ENCODE measurements around the gene TP53BP2. TPM values are rescaled to one million over a fixed set of nuclear protein-coding genes. Genes with fewer than 3 reads are reported as not detected.
A peak's percentile ranks its signal among the peaks of the same experiment; 100 is the strongest.

TP53BP2 gene
- total and polyA plus RNA-seq, 2 experiments from 2014 or later = 9.2 to 18.2 TPM

DNA sequence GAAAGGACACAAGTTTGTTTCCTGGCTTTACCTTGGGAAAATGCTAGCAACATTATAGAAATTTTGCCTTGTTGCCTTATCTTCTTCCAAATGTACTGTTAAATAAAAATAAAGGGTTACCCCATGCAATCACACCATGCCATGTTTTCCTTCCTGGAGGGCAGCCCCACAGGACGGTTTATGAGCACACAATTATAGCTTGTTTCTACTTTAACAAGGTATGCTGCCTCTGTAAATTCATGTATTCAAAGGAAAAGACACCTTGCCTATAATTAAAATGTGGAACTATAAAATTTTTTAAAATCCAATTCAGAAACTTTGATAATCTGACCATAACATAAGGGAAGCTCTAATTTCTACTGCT lies 70.1 kb downstream of the TP53BP2 start:
- Histone ChIP-seq H3K9ac (no peak overlapping the region), H3K4me1 (ENCODE audit: insufficient read depth) (peaks cover 51% of the 10 kb centered on the region), H3K4me2 (ENCODE audit: unreplicated experiment) (peak overlapping the region; percentile 16), H3K9me2 (ENCODE audit: insufficient read depth) (no peaks in the 10 kb centered on the region), H3K9me3 (ENCODE audit: low read depth) (no peaks in the 10 kb centered on the region), H3F3A (ENCODE audit: insufficient read depth) (peaks cover 73% of the 10 kb centered on the region), H3K36me3 (ENCODE audit: low read depth) (peaks cover 37% of the 10 kb centered on the region), H3K27me3 (replicated peaks; ENCODE audit: insufficient read depth) (no peaks in the 10 kb centered on the region), H3K4me3 (no peak overlapping the region), H3K27ac (peak overlapping the region; percentile 40), H3K79me2 (ENCODE audit: insufficient read depth) (0 out of 2 replicates have a peak, but pooled peaks cover 5% of the 10 kb centered on the region), H2AFZ (no peak overlapping the region), H4K20me1 (ENCODE audit: insufficient read depth) (no peaks in the 10 kb centered on the region)
- TF ChIP-seq EZH2phosphoT487 (IDR thresholded peaks at IDR 0.05; ENCODE audit: insufficient read depth, low read depth) (no peak), EZH2 (IDR thresholded peaks at IDR 0.05; ENCODE audit: insufficient read depth, poor library complexity, severe bottlenecking) (no peak)
- no peak for DNase-seq
- in situ Hi-C loops (cut with MboI) = no loop called here
- WGBS, 2 experiments (ENCODE audit: low coverage in 1 of 2, low lambda C conversion rate in 2 of 2, missing lambda C conversion rate in 2 of 2) = 98 to 100% methylated on average over 1 of the region's 1 CpG

DNA sequence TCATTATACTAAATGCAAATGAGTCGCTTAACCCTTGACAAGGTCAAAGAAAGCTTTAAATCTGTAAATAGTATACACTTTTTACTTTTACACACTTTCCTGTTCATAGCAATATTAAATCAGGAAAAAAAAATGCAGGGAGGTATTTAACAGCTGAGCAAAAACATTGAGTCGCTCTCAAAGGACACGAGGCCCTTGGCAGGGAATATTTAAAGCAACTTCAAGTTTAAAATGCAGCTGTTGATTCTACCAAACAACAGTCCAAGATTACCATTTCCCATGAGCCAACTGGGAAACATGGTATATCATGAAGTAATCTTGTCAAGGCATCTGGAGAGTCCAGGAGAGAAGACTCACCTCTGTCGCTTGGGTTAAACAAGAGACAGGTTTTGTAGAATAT lies 70.7 kb downstream of the TP53BP2 start:
- in situ Hi-C loops (cut with MboI) = no loop called here
- DNase-seq = peak; percentile 71
- Histone ChIP-seq H3K9me2 (ENCODE audit: insufficient read depth) (no peaks in the 10 kb centered on the region), H3K79me2 (ENCODE audit: insufficient read depth) (0 out of 2 replicates have a peak, but pooled peaks cover 5% of the 10 kb centered on the region), H3K9ac (peak overlapping the region; percentile 7; the same call in 1 of the 2 replicates), H3K27ac (peak overlapping the region; percentile 40), H3K4me2 (ENCODE audit: unreplicated experiment) (peak overlapping the region; percentile 12), H3K9me3 (ENCODE audit: low read depth) (no peaks in the 10 kb centered on the region), H3F3A (ENCODE audit: insufficient read depth) (peaks cover 75% of the 10 kb centered on the region), H3K4me1 (ENCODE audit: insufficient read depth) (peaks cover 56% of the 10 kb centered on the region), H3K27me3 (replicated peaks; ENCODE audit: insufficient read depth) (no peaks in the 10 kb centered on the region), H3K4me3 (no peak overlapping the region), H2AFZ (no peak overlapping the region), H4K20me1 (ENCODE audit: insufficient read depth) (no peaks in the 10 kb centered on the region), H3K36me3 (ENCODE audit: low read depth) (peaks cover 44% of the 10 kb centered on the region)
- no peak for TF ChIP-seq EZH2phosphoT487 (IDR thresholded peaks at IDR 0.05; ENCODE audit: insufficient read depth, low read depth)
- 63 to 65% methylated on average over 4 of the region's 4 CpGs for WGBS, 2 experiments (ENCODE audit: low coverage in 1 of 2, low lambda C conversion rate in 2 of 2, missing lambda C conversion rate in 2 of 2)

DNA sequence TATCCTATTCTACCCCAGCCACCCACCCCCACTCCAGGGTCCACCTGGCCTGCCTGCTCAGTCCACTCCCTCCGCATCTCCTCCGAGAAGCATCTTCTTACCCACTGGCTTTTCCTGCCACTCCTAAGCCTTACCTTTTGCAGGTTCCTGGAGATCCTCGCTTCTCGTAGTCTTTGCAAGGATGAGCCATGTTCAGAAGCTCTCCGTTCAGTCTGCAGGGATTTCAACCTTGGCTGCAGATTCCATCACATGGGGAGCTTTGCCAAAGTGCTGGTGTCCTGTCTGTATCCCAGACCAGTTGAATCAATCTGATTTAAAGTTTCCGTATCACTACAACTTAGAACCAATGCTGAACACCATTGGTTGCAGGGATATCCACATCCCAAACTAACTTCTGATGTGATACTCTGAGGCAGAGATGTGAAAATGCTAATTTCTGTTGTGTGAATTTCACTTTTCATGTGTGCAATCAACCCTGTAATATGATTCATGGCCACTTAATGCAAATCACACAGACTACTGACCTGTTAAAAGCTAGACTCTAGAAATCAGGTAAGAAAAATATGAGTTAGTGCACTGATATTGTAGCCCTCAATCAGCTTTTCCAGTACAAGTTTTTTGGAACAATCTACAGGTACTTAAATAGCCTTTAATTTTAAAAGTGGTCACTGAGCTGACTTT lies 71.5 kb downstream of the TP53BP2 start:
- no peak for DNase-seq
- Histone ChIP-seq H4K20me1 (ENCODE audit: insufficient read depth) (no peaks in the 10 kb centered on the region), H3K4me1 (ENCODE audit: insufficient read depth) (peaks cover 56% of the 10 kb centered on the region), H3K79me2 (ENCODE audit: insufficient read depth) (0 out of 2 replicates have a peak, but pooled peaks cover 5% of the 10 kb centered on the region), H3K4me3 (no peak overlapping the region), H3K9me3 (ENCODE audit: low read depth) (no peaks in the 10 kb centered on the region), H3K4me2 (ENCODE audit: unreplicated experiment) (peak overlapping the region; percentile 12), H3K27me3 (replicated peaks; ENCODE audit: insufficient read depth) (no peaks in the 10 kb centered on the region), H2AFZ (no peak overlapping the region), H3K9me2 (ENCODE audit: insufficient read depth) (no peaks in the 10 kb centered on the region), H3K9ac (peak overlapping the region; percentile 7; the same call in 1 of the 2 replicates), H3K27ac (peak overlapping the region; percentile 40; the same call in 1 of the 2 replicates), H3K36me3 (ENCODE audit: low read depth) (peaks cover 52% of the 10 kb centered on the region), H3F3A (ENCODE audit: insufficient read depth) (peaks cover 76% of the 10 kb centered on the region)
- in situ Hi-C loops (cut with MboI) = no loop called here
- TF ChIP-seq EZH2 (IDR thresholded peaks at IDR 0.05; ENCODE audit: insufficient read depth, poor library complexity, severe bottlenecking) (no peak), EZH2phosphoT487 (IDR thresholded peaks at IDR 0.05; ENCODE audit: insufficient read depth, low read depth) (no peak)
- 94 to 95% methylated on average over 6 of the region's 6 CpGs for WGBS, 2 experiments (ENCODE audit: low coverage in 1 of 2, low lambda C conversion rate in 2 of 2, missing lambda C conversion rate in 2 of 2)

DNA sequence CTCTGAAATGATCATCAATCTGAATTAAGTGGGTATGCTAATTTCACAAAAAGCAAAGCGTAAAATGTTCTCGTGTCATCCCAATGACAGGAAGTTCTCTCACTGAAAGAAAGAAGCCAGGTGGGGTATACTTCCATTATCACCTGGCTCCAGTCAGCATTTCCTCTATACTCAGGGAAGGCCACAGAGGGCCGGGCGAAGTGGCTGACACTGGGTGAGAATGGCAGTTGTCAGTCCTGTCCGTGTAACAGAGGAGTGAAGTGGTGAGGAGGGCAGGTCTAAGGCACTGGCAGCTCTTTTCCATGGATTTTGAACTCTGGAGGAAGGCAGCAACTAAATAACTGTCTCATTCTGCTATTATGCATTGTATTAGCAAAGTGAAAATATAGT lies 73.0 kb downstream of the TP53BP2 start:
- Histone ChIP-seq H3K27me3 (replicated peaks; ENCODE audit: insufficient read depth) (no peaks in the 10 kb centered on the region), H3K4me1 (ENCODE audit: insufficient read depth) (peaks cover 56% of the 10 kb centered on the region), H3K27ac (peak overlapping the region; percentile 89), H3K9me2 (ENCODE audit: insufficient read depth) (no peaks in the 10 kb centered on the region), H3K4me2 (ENCODE audit: unreplicated experiment) (no peak overlapping the region), H3K79me2 (ENCODE audit: insufficient read depth) (0 out of 2 replicates have a peak, but pooled peaks cover 5% of the 10 kb centered on the region), H2AFZ (no peak overlapping the region), H3K4me3 (no peak overlapping the region), H3K36me3 (ENCODE audit: low read depth) (peaks cover 45% of the 10 kb centered on the region), H3K9ac (no peak overlapping the region), H4K20me1 (ENCODE audit: insufficient read depth) (no peaks in the 10 kb centered on the region), H3F3A (ENCODE audit: insufficient read depth) (peaks cover 71% of the 10 kb centered on the region), H3K9me3 (ENCODE audit: low read depth) (no peaks in the 10 kb centered on the region)
- TF ChIP-seq EZH2phosphoT487 (IDR thresholded peaks at IDR 0.05; ENCODE audit: insufficient read depth, low read depth) = no peak
- TF ChIP-seq EZH2 (IDR thresholded peaks at IDR 0.05; ENCODE audit: insufficient read depth, poor library complexity, severe bottlenecking) = no peak
- in situ Hi-C loops (cut with MboI) = no loop called here
- WGBS, 2 experiments (ENCODE audit: low coverage in 1 of 2, low lambda C conversion rate in 2 of 2, missing lambda C conversion rate in 2 of 2) = 95 to 100% methylated on average over 5 of the region's 5 CpGs
- DNase-seq = no peak
